Ishikawa (cell line): ENCODE measurements around the gene CCDC154.

Source experiments
- CREB1 ChIP-seq: IDR thresholded peaks from 2 replicates; pipeline ENCODE4 v1.6.1; 2012; ENCODE audit warnings: low read depth
- EP300 ChIP-seq: IDR thresholded peaks from 2 replicates; pipeline ENCODE4 v1.6.1; 2012; ENCODE audit warnings: borderline replicate concordance
- FOXM1 ChIP-seq: IDR thresholded peaks from 2 replicates; pipeline ENCODE4 v1.6.1; 2012; ENCODE audit warnings: low read depth, borderline replicate concordance
- MAX ChIP-seq: IDR thresholded peaks from 2 replicates; pipeline ENCODE4 v1.6.1; 2012
- NFIC ChIP-seq: IDR thresholded peaks from 2 replicates; pipeline ENCODE4 v1.6.1; 2012
- RAD21 ChIP-seq: IDR thresholded peaks from 2 replicates; pipeline ENCODE4 v1.6.1; 2012; ENCODE audit warnings: low read depth
- TAF1 ChIP-seq: IDR thresholded peaks from 2 replicates; pipeline ENCODE4 v1.6.1; 2012; ENCODE audit warnings: low read depth, mild to moderate bottlenecking
- TCF12 ChIP-seq: IDR thresholded peaks from 2 replicates; pipeline ENCODE4 v1.6.1; 2012; ENCODE audit warnings: low read depth
- TEAD4 ChIP-seq: IDR thresholded peaks from 2 replicates; pipeline ENCODE4 v1.6.1; 2012
- USF1 ChIP-seq: IDR thresholded peaks from 2 replicates; pipeline ENCODE4 v1.6.1; 2012
- YY1 ChIP-seq: IDR thresholded peaks from 2 replicates; pipeline ENCODE4 v1.6.1; 2012; ENCODE audit warnings: low read depth
- TF ChIP-seq, protein P1 (sequence below): IDR thresholded peaks from 2 replicates; pipeline ENCODE4 v1.6.1; 2012; ENCODE audit warnings: low read depth, mild to moderate bottlenecking

- TF ChIP-seq TAF1 (no peak), TEAD4 (no peak), NFIC (no peak), MAX (no peak), CREB1 (no peak), YY1 (no peak), EP300 (no peak), TCF12 (no peak), RAD21 (no peak), USF1 (no peak), FOXM1 (no peak)
- TF ChIP-seq, protein P1, sequence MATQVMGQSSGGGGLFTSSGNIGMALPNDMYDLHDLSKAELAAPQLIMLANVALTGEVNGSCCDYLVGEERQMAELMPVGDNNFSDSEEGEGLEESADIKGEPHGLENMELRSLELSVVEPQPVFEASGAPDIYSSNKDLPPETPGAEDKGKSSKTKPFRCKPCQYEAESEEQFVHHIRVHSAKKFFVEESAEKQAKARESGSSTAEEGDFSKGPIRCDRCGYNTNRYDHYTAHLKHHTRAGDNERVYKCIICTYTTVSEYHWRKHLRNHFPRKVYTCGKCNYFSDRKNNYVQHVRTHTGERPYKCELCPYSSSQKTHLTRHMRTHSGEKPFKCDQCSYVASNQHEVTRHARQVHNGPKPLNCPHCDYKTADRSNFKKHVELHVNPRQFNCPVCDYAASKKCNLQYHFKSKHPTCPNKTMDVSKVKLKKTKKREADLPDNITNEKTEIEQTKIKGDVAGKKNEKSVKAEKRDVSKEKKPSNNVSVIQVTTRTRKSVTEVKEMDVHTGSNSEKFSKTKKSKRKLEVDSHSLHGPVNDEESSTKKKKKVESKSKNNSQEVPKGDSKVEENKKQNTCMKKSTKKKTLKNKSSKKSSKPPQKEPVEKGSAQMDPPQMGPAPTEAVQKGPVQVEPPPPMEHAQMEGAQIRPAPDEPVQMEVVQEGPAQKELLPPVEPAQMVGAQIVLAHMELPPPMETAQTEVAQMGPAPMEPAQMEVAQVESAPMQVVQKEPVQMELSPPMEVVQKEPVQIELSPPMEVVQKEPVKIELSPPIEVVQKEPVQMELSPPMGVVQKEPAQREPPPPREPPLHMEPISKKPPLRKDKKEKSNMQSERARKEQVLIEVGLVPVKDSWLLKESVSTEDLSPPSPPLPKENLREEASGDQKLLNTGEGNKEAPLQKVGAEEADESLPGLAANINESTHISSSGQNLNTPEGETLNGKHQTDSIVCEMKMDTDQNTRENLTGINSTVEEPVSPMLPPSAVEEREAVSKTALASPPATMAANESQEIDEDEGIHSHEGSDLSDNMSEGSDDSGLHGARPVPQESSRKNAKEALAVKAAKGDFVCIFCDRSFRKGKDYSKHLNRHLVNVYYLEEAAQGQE, result no peak
Observed at GRCh38 chr16:1436731-1437355, 7.5 kb downstream of the CCDC154 start.
